GM12801 (cell line): ENCODE measurements around the gene WRAP73.

Experiments used
- CTCF ChIP-seq: IDR thresholded peaks from one replicate; pipeline ENCODE4 v1.5.1; 2011; ENCODE audit warnings: control low read depth; ENCODE audit not compliant: insufficient read length; ENCODE audit errors: extremely low read depth

WRAP73 gene

GRCh38 chr1:3671371-3672180 is 21.7 kb upstream of the WRAP73 start:
- TF ChIP-seq CTCF, result no peak

DNA sequence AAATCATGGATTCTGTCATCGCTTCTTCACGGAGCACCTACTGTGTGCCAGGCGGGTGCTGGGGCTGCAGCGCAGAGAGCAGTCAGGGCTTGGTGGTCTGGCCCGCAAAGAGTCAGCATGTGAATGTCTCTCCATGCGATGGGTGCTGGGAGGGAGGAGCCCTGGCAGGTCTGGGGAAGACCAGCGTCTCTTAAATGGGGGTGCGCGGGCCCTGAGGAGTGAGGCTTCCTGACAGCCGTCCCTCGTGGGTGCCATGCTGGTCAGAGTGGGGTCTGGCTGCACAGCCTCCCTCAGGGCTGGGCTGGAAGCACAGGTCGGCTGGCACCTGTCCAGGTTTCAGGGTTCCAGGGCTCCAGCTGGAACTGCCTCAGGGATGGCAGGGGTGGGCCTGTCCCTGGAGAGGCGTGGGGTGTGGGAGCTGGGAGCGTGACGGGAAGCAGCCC is 20.9 kb upstream of the WRAP73 start:
- TF ChIP-seq CTCF, result no peak

GRCh38 chr1:3669971-3670431 is 20.1 kb upstream of the WRAP73 start:
- TF ChIP-seq CTCF, result no peak

- TF ChIP-seq CTCF, result no peak
These were observed 19.5 kb upstream of the WRAP73 start for GRCh38 chr1:3669421-3669821.

DNA sequence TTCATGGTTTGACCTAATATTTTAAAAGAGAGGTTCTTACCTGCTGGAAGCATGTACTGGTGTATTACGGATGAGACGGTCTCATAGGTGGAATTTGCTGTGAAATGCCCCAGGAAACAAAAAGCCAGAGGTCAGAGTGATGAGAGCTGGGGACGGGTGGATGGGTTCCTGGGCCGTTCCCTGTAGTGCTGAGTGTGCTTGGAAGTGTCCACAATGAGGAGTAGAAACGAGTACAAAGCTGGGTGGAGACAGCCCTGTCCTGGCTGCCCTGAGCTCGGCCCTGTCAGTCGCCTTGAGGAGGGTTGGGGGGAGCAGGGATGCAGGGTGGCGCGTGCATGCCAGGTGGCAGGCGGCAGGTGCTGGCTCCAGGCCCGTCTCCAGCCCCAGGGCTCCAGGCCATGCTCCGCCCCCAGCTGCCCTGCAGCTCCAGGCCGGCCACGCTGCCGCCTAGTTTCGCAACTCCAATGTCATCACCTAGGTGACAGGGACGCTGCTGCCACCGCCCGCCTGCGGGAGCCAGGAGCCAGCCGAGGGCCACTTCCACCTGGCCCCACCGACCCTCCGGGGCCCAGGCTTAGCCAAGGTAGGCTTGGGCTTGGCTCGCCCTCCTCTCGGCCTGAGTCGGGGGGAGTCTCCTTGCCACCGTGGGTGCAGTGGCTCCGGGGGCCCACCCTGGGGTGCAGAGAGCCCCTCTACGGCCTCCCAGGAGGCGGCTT is 18.8 kb upstream of the WRAP73 start:
- no peak for TF ChIP-seq CTCF

- TF ChIP-seq CTCF, result no peak
These were observed 18.2 kb upstream of the WRAP73 start for GRCh38 chr1:3668148-3668547.

GRCh38 chr1:3664700-3665375 is 14.9 kb upstream of the WRAP73 start:
- TF ChIP-seq CTCF, result no peak
